ENCODE data around the gene GAS6. TPM values are rescaled to one million over a fixed set of nuclear protein-coding genes. Genes with fewer than 3 reads are reported as not detected.

GAS6 gene
- total and polyA plus RNA-seq, 2 donors (not counting 3 experiments of a cell fraction or from before 2014, with no cell fraction given): 69.2 to 109 TPM

GRCh38 chr13:113874579-113875428 is 10.9 kb upstream of the GAS6 start:
- Histone ChIP-seq H3K27ac (ENCODE audit: insufficient read depth, low read depth, low read length) (no peak overlapping the region), H2AFZ (ENCODE audit: low read depth, low read length) (no peak overlapping the region), H3K27me3 (ENCODE audit: control insufficient read depth in 2 of 2, insufficient read depth in 2 of 2, low read length in 2 of 2) (peaks cover 2 to 24% of the 10 kb centered on the region in 2 experiments), H3K9me1 (replicated peaks; ENCODE audit: control insufficient read depth, extremely low read depth, insufficient read depth, low read length) (no peaks in the 10 kb centered on the region), H3K79me2 (ENCODE audit: control insufficient read depth, insufficient read depth, low read length) (no peaks in the 10 kb centered on the region), H3K36me3 (ENCODE audit: control insufficient read depth in 2 of 2, extremely low read depth in 1 of 2, insufficient read depth in 2 of 2, low read length in 2 of 2) (no peaks in the 10 kb centered on the region), H3K4me2 (ENCODE audit: insufficient read depth, low read length) (no peak overlapping the region), H3K4me1 (ENCODE audit: control insufficient read depth, extremely low read depth, insufficient read depth, low read length) (no peaks in the 10 kb centered on the region), H3K9ac (replicated peaks; ENCODE audit: extremely low read depth, insufficient read depth, low read length) (no peak overlapping the region), H3K9me3 (replicated peaks; ENCODE audit: control insufficient read depth, insufficient read depth, low read length) (no peaks in the 10 kb centered on the region), H3K4me3 (replicated peaks in 1 of 3; ENCODE audit: insufficient read depth in 1 of 3, low read depth in 1 of 3, low read length in 3 of 3) (no peak overlapping the region), H4K20me1 (replicated peaks; ENCODE audit: control insufficient read depth, extremely low read depth, insufficient read depth, low read length) (no peaks in the 10 kb centered on the region)
- dilution Hi-C loops (cut with MboI; ENCODE audit: extremely low pct_ligation_motif_present, low sequenced_read_pairs) (no loop called here), intact Hi-C loops (cut with micrococcal nuclease) (no loop called here)
- ChIA-PET POLR2A (no interaction called here), CTCF (interaction anchor here (0.6 to 1.4 kb wide), 2 partner anchors 35 to 50 kb away, joined by 3 read pairs; no protein-coding TSS in a partner anchor)
- TF ChIP-seq MYC (IDR thresholded peaks at IDR 0.05; ENCODE audit: low read depth, low read length): no peak
- TF ChIP-seq POLR2A (IDR thresholded peaks at IDR 0.05; ENCODE audit: low read depth, low read length): no peak
- TF ChIP-seq JUN (IDR thresholded peaks at IDR 0.05; ENCODE audit: borderline replicate concordance, insufficient read depth, insufficient read length, low read depth): no peak
- TF ChIP-seq FOS (IDR thresholded peaks at IDR 0.05; ENCODE audit: borderline replicate concordance, insufficient read depth, low read length): no peak
- no peak for TF ChIP-seq EZH2 (IDR thresholded peaks at IDR 0.05; ENCODE audit: borderline replicate concordance, low read depth, low read length, severe bottlenecking)
- TF ChIP-seq GATA2 (IDR thresholded peaks at IDR 0.05; ENCODE audit: insufficient read depth, insufficient read length, low read depth, low read length): no peak
- FAIRE-seq: no peak
- BruUV-seq (replicated peaks): no TSS peak
- no peak for DNase-seq (ENCODE audit: low read depth, low spot score)

GRCh38 chr13:113874177-113874576 is 10.3 kb upstream of the GAS6 start:
- no peak for DNase-seq (ENCODE audit: low read depth, low spot score)
- Histone ChIP-seq H3K9ac (replicated peaks; ENCODE audit: extremely low read depth, insufficient read depth, low read length) (no peak overlapping the region), H4K20me1 (replicated peaks; ENCODE audit: control insufficient read depth, extremely low read depth, insufficient read depth, low read length) (no peaks in the 10 kb centered on the region), H3K27ac (ENCODE audit: insufficient read depth, low read depth, low read length) (no peak overlapping the region), H3K9me3 (replicated peaks; ENCODE audit: control insufficient read depth, insufficient read depth, low read length) (no peaks in the 10 kb centered on the region), H3K4me2 (ENCODE audit: insufficient read depth, low read length) (no peak overlapping the region), H3K27me3 (ENCODE audit: control insufficient read depth in 2 of 2, insufficient read depth in 2 of 2, low read length in 2 of 2) (peaks cover 4 to 30% of the 10 kb centered on the region in 2 experiments), H3K79me2 (ENCODE audit: control insufficient read depth, insufficient read depth, low read length) (no peaks in the 10 kb centered on the region), H3K4me3 (replicated peaks in 1 of 3; ENCODE audit: insufficient read depth in 1 of 3, low read depth in 1 of 3, low read length in 3 of 3) (no peak overlapping the region), H3K4me1 (ENCODE audit: control insufficient read depth, extremely low read depth, insufficient read depth, low read length) (no peaks in the 10 kb centered on the region), H3K9me1 (replicated peaks; ENCODE audit: control insufficient read depth, extremely low read depth, insufficient read depth, low read length) (no peaks in the 10 kb centered on the region), H2AFZ (ENCODE audit: low read depth, low read length) (no peak overlapping the region), H3K36me3 (ENCODE audit: control insufficient read depth in 2 of 2, extremely low read depth in 1 of 2, insufficient read depth in 2 of 2, low read length in 2 of 2) (no peaks in the 10 kb centered on the region)
- ChIA-PET POLR2A (no interaction called here), CTCF (interaction anchor here (0.8 to 0.9 kb wide), 2 partner anchors 17 to 19 kb away, joined by 3 to 4 read pairs; no protein-coding TSS in a partner anchor)
- TF ChIP-seq GATA2 (IDR thresholded peaks at IDR 0.05; ENCODE audit: insufficient read depth, insufficient read length, low read depth, low read length) (no peak), MAX (IDR thresholded peaks at IDR 0.05; ENCODE audit: insufficient read depth, insufficient read length) (no peak), JUN (IDR thresholded peaks at IDR 0.05; ENCODE audit: borderline replicate concordance, insufficient read depth, insufficient read length, low read depth) (no peak), EZH2 (IDR thresholded peaks at IDR 0.05; ENCODE audit: borderline replicate concordance, low read depth, low read length, severe bottlenecking) (no peak), CTCF (IDR thresholded peaks at IDR 0.05; ENCODE audit: extremely low read depth in 1 of 2, insufficient read depth in 1 of 2, low read depth in 1 of 2, low read length in 2 of 2) (no peak), FOS (IDR thresholded peaks at IDR 0.05; ENCODE audit: borderline replicate concordance, insufficient read depth, low read length) (no peak), MYC (IDR thresholded peaks at IDR 0.05; ENCODE audit: low read depth, low read length) (no peak), POLR2AphosphoS5 (IDR thresholded peaks at IDR 0.05; ENCODE audit: insufficient read depth, low read depth, low read length) (no peak), POLR2A (IDR thresholded peaks at IDR 0.05; ENCODE audit: low read depth, low read length) (no peak)
- FAIRE-seq: no peak
- intact Hi-C loops (cut with micrococcal nuclease): no loop called here
- no TSS peak for BruUV-seq (replicated peaks)
- dilution Hi-C loops (cut with MboI; ENCODE audit: extremely low pct_ligation_motif_present, low sequenced_read_pairs): no loop called here

All from endothelial cell of umbilical vein (primary cell).